Thoracic aorta (tissue), 2 donors: Measurements from ENCODE around the gene GSG1L2. TPM values are rescaled to one million over a fixed set of nuclear protein-coding genes. Genes with fewer than 3 reads are reported as not detected.
A peak's percentile ranks its signal among the peaks of the same experiment; 100 is the strongest.

ENCODE experiments used
- ATAC-seq: fragments of 150-250 bp; one replicate; pipeline ENCODE4 v1.8.0; 2017; ENCODE audit warnings: low read depth; ENCODE audit not compliant: insufficient number of reproducible peaks, low FRiP score
- DNase-seq: peaks from one replicate; pipeline ENCODE4 v3.0.0-alpha.2; 2020; ENCODE audit warnings: low spot score
- H3K27ac ChIP-seq, 2 donors: fragments of 200-600 bp; sonication (generic); 1 replicate in 1 of 2; 2 replicates in 1 of 2; pipeline ENCODE4 v1.5.1; 2016; ENCODE audit warnings: mild to moderate bottlenecking in 2 of 2, moderate library complexity in 2 of 2
- H3K27me3 ChIP-seq: fragments of 200-600 bp; sonication (generic); replicated peaks from 2 replicates; pipeline ENCODE4 v1.6.0; 2016; ENCODE audit warnings: mild to moderate bottlenecking; ENCODE audit not compliant: insufficient read depth
- H3K36me3 ChIP-seq: fragments of 200-600 bp; sonication (generic); one replicate; pipeline ENCODE4 v1.5.1; 2016
- H3K4me1 ChIP-seq, 2 donors: fragments of 200-600 bp; sonication (generic); 1 replicate in 1 of 2; 2 replicates in 1 of 2; pipeline versions ENCODE4 v1.5.1 to v1.6.0; 2016; ENCODE audit warnings: low read depth in 2 of 2, mild to moderate bottlenecking in 1 of 2; ENCODE audit not compliant: control insufficient read depth in 1 of 2
- H3K4me3 ChIP-seq: fragments of 200-600 bp; sonication (generic); 2 replicates; pipeline ENCODE4 v1.5.1; 2016; ENCODE audit warnings: mild to moderate bottlenecking
- H3K9me3 ChIP-seq: fragments of 200-600 bp; sonication (generic); 2 replicates; pipeline ENCODE4 v1.5.1; 2016
- total RNA-seq, 2 donors: library from RNA; depleted of rRNA; stranded (reverse); fragments of >200 nt; gene quantifications; one replicate each; pipeline versions ENCODE4 v1.1.0 to v1.2.3, GENCODE V29; 2016
- TF ChIP-seq, protein P1 (sequence below): fragments of 200-600 bp; sonication (generic); IDR thresholded peaks from one replicate; pipeline ENCODE4 v1.5.1; 2019; ENCODE audit warnings: antibody characterized with exemption

The GSG1L2 gene
- total RNA-seq, 2 donors from 2014 or later: not detected

- Histone ChIP-seq H3K4me3 (no peak overlapping the region), H3K36me3 (no peaks in the 10 kb centered on the region), H3K4me1 (peaks cover 0 to 23% of the 10 kb centered on the region in 2 donors), H3K27me3 (no peaks in the 10 kb centered on the region), H3K27ac (no peak overlapping the region), H3K9me3 (no peaks in the 10 kb centered on the region)
- DNase-seq (no peak), ATAC-seq (no peak)
- TF ChIP-seq, protein P1, sequence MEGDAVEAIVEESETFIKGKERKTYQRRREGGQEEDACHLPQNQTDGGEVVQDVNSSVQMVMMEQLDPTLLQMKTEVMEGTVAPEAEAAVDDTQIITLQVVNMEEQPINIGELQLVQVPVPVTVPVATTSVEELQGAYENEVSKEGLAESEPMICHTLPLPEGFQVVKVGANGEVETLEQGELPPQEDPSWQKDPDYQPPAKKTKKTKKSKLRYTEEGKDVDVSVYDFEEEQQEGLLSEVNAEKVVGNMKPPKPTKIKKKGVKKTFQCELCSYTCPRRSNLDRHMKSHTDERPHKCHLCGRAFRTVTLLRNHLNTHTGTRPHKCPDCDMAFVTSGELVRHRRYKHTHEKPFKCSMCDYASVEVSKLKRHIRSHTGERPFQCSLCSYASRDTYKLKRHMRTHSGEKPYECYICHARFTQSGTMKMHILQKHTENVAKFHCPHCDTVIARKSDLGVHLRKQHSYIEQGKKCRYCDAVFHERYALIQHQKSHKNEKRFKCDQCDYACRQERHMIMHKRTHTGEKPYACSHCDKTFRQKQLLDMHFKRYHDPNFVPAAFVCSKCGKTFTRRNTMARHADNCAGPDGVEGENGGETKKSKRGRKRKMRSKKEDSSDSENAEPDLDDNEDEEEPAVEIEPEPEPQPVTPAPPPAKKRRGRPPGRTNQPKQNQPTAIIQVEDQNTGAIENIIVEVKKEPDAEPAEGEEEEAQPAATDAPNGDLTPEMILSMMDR: no peak
Observed at GRCh38 chr17:9845306-9845705, 23.4 kb upstream of the GSG1L2 start.

DNA sequence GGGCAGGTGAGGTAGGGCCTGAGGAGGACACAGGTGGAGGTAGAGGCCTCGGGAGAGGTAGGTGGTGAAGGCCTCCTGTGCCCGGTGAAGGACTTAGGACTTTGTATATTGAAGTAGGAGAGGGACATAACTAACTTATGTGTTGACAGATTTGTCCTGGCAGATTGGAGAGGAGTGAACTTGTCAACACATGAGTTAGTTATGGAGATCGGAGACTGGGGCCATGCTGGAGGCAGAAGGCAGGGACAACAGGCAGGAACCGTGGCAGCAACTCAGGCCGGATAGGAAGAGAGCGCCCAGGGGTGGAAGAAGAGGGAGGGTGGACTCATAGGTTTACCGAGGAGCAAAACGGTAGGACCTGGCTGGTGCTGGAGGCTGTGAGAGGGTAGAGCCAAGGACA lies 22.3 kb upstream of the GSG1L2 start:
- Histone ChIP-seq H3K27me3 (no peaks in the 10 kb centered on the region), H3K36me3 (no peaks in the 10 kb centered on the region), H3K4me3 (no peak overlapping the region), H3K4me1 (peaks cover 0 to 23% of the 10 kb centered on the region in 2 donors), H3K27ac (no peak overlapping the region), H3K9me3 (no peaks in the 10 kb centered on the region)
- no peak for DNase-seq
- no peak for ATAC-seq
- TF ChIP-seq, protein P1: no peak

- Histone ChIP-seq H3K27me3 (no peaks in the 10 kb centered on the region), H3K4me3 (no peak overlapping the region), H3K9me3 (no peaks in the 10 kb centered on the region), H3K36me3 (no peaks in the 10 kb centered on the region), H3K4me1 (peaks cover 0 to 23% of the 10 kb centered on the region in 2 donors), H3K27ac (peak overlapping the region in 1 of 2 donors; percentile 53)
- TF ChIP-seq, protein P1: no peak
- DNase-seq: no peak
- no peak for ATAC-seq
Observed at GRCh38 chr17:9843152-9844010, 21.5 kb upstream of the GSG1L2 start.

- TF ChIP-seq, protein P1: no peak
- no peaks in the 10 kb centered on the region for H3K27me3 ChIP-seq
- H3K9me3 ChIP-seq: no peaks in the 10 kb centered on the region
- DNase-seq (no peak), ATAC-seq (peak; percentile 50)
- peaks cover 0 to 23% of the 10 kb centered on the region in 2 donors for H3K4me1 ChIP-seq
- H3K27ac ChIP-seq: peak overlapping the region in 1 of 2 donors; percentile 53
- no peaks in the 10 kb centered on the region for H3K36me3 ChIP-seq
- H3K4me3 ChIP-seq: no peak overlapping the region
Observed at GRCh38 chr17:9842057-9842758, 20.3 kb upstream of the GSG1L2 start.

DNA sequence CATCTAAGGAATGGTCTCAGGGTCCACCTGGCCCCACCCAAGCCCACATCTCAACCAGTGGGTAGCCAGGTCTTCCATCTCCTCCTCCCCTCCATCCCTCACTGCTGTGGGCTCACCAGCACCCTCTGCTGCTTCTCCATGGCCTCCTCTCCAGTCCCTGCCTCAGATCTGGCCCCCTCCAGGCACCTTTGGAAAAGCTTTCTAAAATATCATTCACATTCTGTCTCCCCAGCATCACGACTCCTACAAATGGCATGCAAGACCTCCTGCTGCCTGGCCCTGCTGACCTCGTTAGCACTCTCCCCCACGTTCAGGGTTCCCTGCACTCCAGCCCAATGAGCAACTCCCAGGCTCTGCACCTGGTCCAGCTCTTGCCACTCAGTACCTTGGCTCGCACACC lies 17.6 kb upstream of the GSG1L2 start:
- H3K27ac ChIP-seq: no peak overlapping the region
- H3K4me1 ChIP-seq: peaks cover 0 to 23% of the 10 kb centered on the region in 2 donors
- no peak for DNase-seq

More for the DNA sequence above, 17.6 kb upstream of the GSG1L2 start:
- Histone ChIP-seq H3K36me3 (no peaks in the 10 kb centered on the region), H3K27me3 (no peaks in the 10 kb centered on the region), H3K4me3 (no peak overlapping the region), H3K9me3 (no peaks in the 10 kb centered on the region)
- TF ChIP-seq, protein P1: no peak
- ATAC-seq: no peak
